A673 (cell line): ENCODE results near the gene SPATS2. TPM values are rescaled to one million over a fixed set of nuclear protein-coding genes. Genes with fewer than 3 reads are reported as not detected.

Experiments
- BruUV-seq: library from RNA; stranded (reverse); fragments of 400-500 nt; replicated peaks from 2 replicates; lab custom pipeline; 2021; lab: Mats Ljungman, UMichigan
- CTCF ChIA-PET: fragments of 300-600 bp; sonication (Branson Sonifier 250); formaldehyde crosslinking; loops from one replicate; lab custom pipeline; 2022; ENCODE audit warnings: antibody characterized with exemption; lab: Charles Lee
- POLR2A ChIA-PET: fragments of 300-600 bp; sonication (Branson Sonifier 250); formaldehyde crosslinking; loops from one replicate; lab custom pipeline; 2022; ENCODE audit warnings: antibody characterized with exemption; ENCODE audit not compliant: low non-redundant PET; lab: Charles Lee
- DNase-seq: peaks from one replicate; pipeline ENCODE4 v3.0.0-alpha.2; 2015; ENCODE audit warnings: low spot score
- H3K27ac ChIP-seq: fragments of 200-600 bp; sonication (generic); 2 replicates; pipeline ENCODE4 v1.5.1; 2016; ENCODE audit warnings: mixed run types, low read depth, mild to moderate bottlenecking, mixed read lengths, antibody characterized with exemption, low read length; ENCODE audit not compliant: poor library complexity, severe bottlenecking
- H3K27me3 ChIP-seq: fragments of 200-600 bp; sonication (generic); replicated peaks from 2 replicates; pipeline ENCODE4 v1.6.1; 2017; ENCODE audit warnings: mixed run types, low read depth, mild to moderate bottlenecking, mixed read lengths, antibody characterized with exemption, low read length; ENCODE audit not compliant: insufficient read depth, poor library complexity
- H3K36me3 ChIP-seq: fragments of 200-600 bp; sonication (generic); 2 replicates; pipeline ENCODE4 v1.6.1; 2016; ENCODE audit warnings: mixed run types, mild to moderate bottlenecking, mixed read lengths, antibody characterized with exemption, low read length; ENCODE audit not compliant: insufficient read depth, poor library complexity, severe bottlenecking
- H3K4me1 ChIP-seq: fragments of 200-600 bp; sonication (generic); 2 replicates; pipeline ENCODE4 v1.6.1; 2017; ENCODE audit warnings: mixed run types, mild to moderate bottlenecking, mixed read lengths, antibody characterized with exemption, low read length; ENCODE audit not compliant: insufficient read depth, poor library complexity, severe bottlenecking
- H3K4me3 ChIP-seq: fragments of 200-600 bp; sonication (generic); 2 replicates; pipeline ENCODE4 v1.5.1; 2016; ENCODE audit warnings: low read depth, mixed run types, mild to moderate bottlenecking, mixed read lengths, low read length; ENCODE audit not compliant: poor library complexity, severe bottlenecking
- H3K9me3 ChIP-seq: fragments of 200-600 bp; sonication (generic); 2 replicates; pipeline ENCODE4 v1.6.1; 2016; ENCODE audit warnings: mixed run types, low read depth, mild to moderate bottlenecking, mixed read lengths, antibody characterized with exemption, low read length; ENCODE audit not compliant: poor library complexity, severe bottlenecking
- EZH2 ChIP-seq: fragments of 200-600 bp; sonication (generic); IDR thresholded peaks from 2 replicates; pipeline ENCODE4 v1.6.1; 2017; ENCODE audit warnings: borderline replicate concordance, low read depth, mild to moderate bottlenecking, mixed read lengths, antibody characterized with exemption, low read length; ENCODE audit not compliant: poor library complexity, severe bottlenecking
- intact Hi-C: fragments of 100-400 bp; cut with micrococcal nuclease; formaldehyde crosslinking; loops from one replicate; pipeline ENCODE4 v1.10.0; 2022; ENCODE audit not compliant: unreplicated experiment
- total RNA-seq: library from RNA; stranded (reverse); gene quantifications from 2 replicates; pipeline ENCODE4 v1.2.3, GENCODE V29; 2021
- TF ChIP-seq, protein P1 (sequence below): fragments of 300-800, 200-600 bp; sonication (generic); conservative IDR thresholded peaks from 2 replicates; pipeline ENCODE4 v1.5.1; 2017; ENCODE audit warnings: low read depth, mild to moderate bottlenecking, antibody characterized with exemption, low read length, moderate library complexity, mixed read lengths

The SPATS2 gene
- total RNA-seq, 1 experiment from 2014 or later, result 82.8 TPM

DNA sequence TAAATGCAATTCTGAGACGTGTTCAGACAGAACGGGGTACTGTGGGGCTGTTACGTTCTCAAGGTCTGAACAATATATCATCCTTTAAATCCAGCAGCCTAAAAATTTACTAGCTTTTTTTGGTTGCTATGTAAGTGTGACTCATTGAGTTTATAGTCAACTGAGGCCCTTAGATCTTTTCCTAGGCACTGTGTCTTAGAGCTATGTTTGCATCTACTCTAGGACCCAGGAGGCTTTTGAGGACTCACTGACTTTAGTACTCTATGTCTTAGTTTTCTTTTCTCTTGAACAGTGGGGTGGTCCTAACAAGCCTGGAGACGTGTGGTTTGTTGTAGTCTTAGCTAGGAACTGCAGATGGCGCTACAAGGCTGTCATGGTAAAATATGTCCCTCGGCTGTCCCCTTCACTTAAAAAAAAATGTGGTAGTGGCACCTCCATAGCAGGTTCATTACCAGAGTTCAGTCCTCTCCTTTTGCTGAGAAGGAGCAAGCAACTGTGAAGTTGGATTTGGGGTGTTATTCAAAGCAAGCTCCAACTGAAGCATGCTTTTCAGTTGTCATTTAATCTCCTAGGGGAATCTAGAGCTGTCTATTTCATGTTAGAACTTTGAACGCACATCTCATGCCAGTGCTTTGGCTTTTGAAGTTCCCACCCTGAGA, 8.7 kb upstream of the SPATS2 start:
- TF ChIP-seq EZH2, result no peak
- TF ChIP-seq, protein P1, sequence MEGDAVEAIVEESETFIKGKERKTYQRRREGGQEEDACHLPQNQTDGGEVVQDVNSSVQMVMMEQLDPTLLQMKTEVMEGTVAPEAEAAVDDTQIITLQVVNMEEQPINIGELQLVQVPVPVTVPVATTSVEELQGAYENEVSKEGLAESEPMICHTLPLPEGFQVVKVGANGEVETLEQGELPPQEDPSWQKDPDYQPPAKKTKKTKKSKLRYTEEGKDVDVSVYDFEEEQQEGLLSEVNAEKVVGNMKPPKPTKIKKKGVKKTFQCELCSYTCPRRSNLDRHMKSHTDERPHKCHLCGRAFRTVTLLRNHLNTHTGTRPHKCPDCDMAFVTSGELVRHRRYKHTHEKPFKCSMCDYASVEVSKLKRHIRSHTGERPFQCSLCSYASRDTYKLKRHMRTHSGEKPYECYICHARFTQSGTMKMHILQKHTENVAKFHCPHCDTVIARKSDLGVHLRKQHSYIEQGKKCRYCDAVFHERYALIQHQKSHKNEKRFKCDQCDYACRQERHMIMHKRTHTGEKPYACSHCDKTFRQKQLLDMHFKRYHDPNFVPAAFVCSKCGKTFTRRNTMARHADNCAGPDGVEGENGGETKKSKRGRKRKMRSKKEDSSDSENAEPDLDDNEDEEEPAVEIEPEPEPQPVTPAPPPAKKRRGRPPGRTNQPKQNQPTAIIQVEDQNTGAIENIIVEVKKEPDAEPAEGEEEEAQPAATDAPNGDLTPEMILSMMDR, result peak; percentile 89
- peak; percentile 89 for DNase-seq
- no TSS peak for BruUV-seq
- Histone ChIP-seq H3K9me3 (no peaks in the 10 kb centered on the region), H3K27me3 (no peaks in the 10 kb centered on the region), H3K27ac (no peak overlapping the region), H3K36me3 (no peaks in the 10 kb centered on the region), H3K4me3 (peak overlapping the region; percentile 5), H3K4me1 (peaks cover 5% of the 10 kb centered on the region)
- ChIA-PET POLR2A (interaction anchor here (0.7 kb wide), 2 partner anchors 35 to 152 kb away, joined by 3 to 5 read pairs; partner anchors contain the start of gene TROAP), CTCF (interaction anchor here (0.5 to 3.0 kb wide), 21 partner anchors 8 to 274 kb away, joined by 3 to 79 read pairs (median 5); partner anchors contain the start of genes DNAJC22 and SPATS2)
- intact Hi-C loops, result loop anchor here (1.0 to 5.0 kb wide), 2 partner anchors 156 to 224 kb away; no protein-coding TSS in a partner anchor

GRCh38 chr12:49359671-49360070, 7.6 kb upstream of the SPATS2 start:
- Histone ChIP-seq H3K27ac (no peak overlapping the region), H3K4me3 (no peak overlapping the region), H3K27me3 (no peaks in the 10 kb centered on the region), H3K4me1 (peaks cover 5% of the 10 kb centered on the region), H3K9me3 (no peaks in the 10 kb centered on the region), H3K36me3 (no peaks in the 10 kb centered on the region)
- CTCF ChIA-PET, result interaction anchor here (0.7 to 3.0 kb wide), 3 partner anchors 85 to 513 kb away, joined by 3 to 79 read pairs (median 3); no protein-coding TSS in a partner anchor
- intact Hi-C loops, result loop anchor here (5.0 kb wide), 1 partner anchor 223 kb away; no protein-coding TSS in a partner anchor
- no TSS peak for BruUV-seq
- POLR2A ChIA-PET, result no interaction called here
- no peak for DNase-seq
- no peak for TF ChIP-seq EZH2
- TF ChIP-seq, protein P1, result no peak

DNA sequence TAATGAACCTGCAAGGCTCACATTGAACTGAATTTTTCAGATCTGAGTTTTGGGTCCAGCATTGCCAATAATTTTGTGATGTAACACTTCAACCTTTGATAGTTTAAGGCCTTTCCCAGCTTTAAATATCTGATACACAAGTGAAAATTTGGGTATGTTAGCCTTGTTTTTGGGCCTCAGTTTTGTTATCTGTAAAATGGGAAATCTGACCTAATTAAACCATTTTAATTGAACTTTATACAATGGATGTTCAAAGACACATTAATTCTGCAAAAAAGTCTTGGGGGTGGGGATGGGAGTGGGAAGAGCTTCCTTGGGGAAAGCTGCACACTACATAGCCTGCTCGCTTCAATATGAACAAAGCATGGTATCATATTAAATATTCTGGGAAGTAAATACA, 5.2 kb upstream of the SPATS2 start:
- intact Hi-C loops, result no loop called here
- POLR2A ChIA-PET, result no interaction called here
- no peak overlapping the region for H3K27ac ChIP-seq
- H3K27me3 ChIP-seq, result no peaks in the 10 kb centered on the region
- DNase-seq, result no peak
- no peaks in the 10 kb centered on the region for H3K36me3 ChIP-seq
- no peak overlapping the region for H3K4me3 ChIP-seq
- CTCF ChIA-PET, result interaction anchor here (0.6 to 0.7 kb wide), 2 partner anchors 152 to 285 kb away, joined by 5 to 7 read pairs; no protein-coding TSS in a partner anchor
- peaks cover 10% of the 10 kb centered on the region for H3K4me1 ChIP-seq
- no peaks in the 10 kb centered on the region for H3K9me3 ChIP-seq
- TF ChIP-seq EZH2, result no peak
- TF ChIP-seq, protein P1, result no peak
- BruUV-seq, result no TSS peak
